ENCODE results near the gene CDK5RAP2.

Gene CDK5RAP2

DNA sequence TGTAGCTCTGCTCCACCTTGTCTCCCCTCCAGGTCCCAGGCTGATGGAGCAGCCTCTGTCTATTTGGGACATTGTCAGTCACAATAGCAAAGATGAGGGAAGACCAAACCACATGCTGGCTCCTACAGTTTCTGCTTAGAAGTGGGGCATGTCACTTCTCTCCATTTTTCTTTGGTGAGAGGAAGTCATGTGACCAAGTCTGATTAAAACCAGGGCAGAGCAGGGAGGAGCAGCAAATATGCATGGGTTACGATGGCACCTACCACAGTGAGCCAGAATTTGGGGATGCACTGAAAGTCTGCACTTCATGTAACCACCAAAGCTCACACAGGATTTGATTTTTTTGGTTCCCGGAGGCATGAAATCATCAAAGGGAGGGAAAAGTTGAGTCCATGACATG lies 234.6 kb downstream of the CDK5RAP2 start:
- no peak for DNase-seq (ENCODE audit: low read depth)

DNA sequence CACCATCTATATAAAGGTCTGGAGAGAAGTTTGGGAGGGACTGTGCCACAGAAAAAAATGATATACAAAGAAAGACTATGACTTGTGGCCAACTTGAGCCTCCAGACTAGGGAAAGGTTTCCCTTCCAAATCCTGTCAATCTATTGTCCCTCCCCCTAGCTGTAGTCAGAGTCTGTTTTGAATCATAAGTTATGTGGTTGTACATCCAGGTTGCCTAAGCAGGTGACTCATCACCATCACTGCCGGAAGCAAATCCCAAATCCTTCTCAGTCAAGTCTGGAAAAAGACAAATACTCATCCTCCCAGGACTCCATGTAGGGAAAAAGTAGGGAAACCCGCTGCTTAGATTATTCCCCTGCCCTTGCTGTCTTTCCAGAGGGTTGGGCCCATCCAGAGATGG lies 235.7 kb downstream of the CDK5RAP2 start:
- no peak for DNase-seq (ENCODE audit: low read depth)

DNA sequence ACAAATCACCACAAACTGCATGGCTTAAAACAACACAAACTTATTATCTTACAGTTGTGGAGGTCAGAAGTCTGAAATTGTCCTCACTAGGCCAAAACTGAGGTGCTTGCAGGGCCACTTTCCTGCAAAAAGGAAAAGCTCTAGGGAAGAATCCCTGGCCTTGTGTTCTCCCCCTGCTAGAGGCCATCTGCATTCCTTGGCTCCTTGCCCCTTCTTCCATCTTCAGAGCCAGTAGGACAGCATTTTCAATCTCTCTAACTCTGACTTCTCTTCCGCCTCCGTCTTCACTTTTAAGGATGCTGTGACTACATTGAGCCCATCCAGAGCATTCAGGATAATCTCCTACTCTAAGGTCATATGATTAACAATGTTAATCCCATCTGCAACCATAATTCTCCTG lies 236.6 kb downstream of the CDK5RAP2 start:
- DNase-seq (ENCODE audit: low read depth): no peak

All from stimulated activated CD4-positive, alpha-beta T cell treated with anti-CD3 and anti-CD28 coated beads, Interleukin-2, amount 100 ng/mL, for 4 hours (primary cell).